ENCODE data around the gene HDHD2.

- TF ChIP-seq, protein P1, sequence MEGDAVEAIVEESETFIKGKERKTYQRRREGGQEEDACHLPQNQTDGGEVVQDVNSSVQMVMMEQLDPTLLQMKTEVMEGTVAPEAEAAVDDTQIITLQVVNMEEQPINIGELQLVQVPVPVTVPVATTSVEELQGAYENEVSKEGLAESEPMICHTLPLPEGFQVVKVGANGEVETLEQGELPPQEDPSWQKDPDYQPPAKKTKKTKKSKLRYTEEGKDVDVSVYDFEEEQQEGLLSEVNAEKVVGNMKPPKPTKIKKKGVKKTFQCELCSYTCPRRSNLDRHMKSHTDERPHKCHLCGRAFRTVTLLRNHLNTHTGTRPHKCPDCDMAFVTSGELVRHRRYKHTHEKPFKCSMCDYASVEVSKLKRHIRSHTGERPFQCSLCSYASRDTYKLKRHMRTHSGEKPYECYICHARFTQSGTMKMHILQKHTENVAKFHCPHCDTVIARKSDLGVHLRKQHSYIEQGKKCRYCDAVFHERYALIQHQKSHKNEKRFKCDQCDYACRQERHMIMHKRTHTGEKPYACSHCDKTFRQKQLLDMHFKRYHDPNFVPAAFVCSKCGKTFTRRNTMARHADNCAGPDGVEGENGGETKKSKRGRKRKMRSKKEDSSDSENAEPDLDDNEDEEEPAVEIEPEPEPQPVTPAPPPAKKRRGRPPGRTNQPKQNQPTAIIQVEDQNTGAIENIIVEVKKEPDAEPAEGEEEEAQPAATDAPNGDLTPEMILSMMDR (conservative IDR thresholded peaks at IDR 0.05), result no peak
- no peak for TF ChIP-seq ZFX (IDR thresholded peaks at IDR 0.05)
These were observed 41.7 kb upstream of the HDHD2 start for GRCh38 chr18:47191961-47192360.

Data from C4-2B (cell line).